ENCODE data around the gene SERPINA1.
"Not testable (repeated sequence)": the region's sequence is repeated elsewhere in the genome, so short reads cannot be mapped to it uniquely, and the experiment has no call there.

Gene SERPINA1

GRCh38 chr14:94354638-94355185, 33.7 kb downstream of the SERPINA1 start:
- TF ChIP-seq CTCF (IDR thresholded peaks at IDR 0.05; ENCODE audit: insufficient read depth, missing control alignments), result no peak
- FAIRE-seq (no peak), DNase-seq (ENCODE audit: insufficient read length, low spot score) (no peak)

- not testable (repeated sequence) for DNase-seq (ENCODE audit: insufficient read length, low spot score); FAIRE-seq
Measured at GRCh38 chr14:94354190-94354589, 34.2 kb downstream of the SERPINA1 start.

GRCh38 chr14:94349276-94349675, 39.1 kb downstream of the SERPINA1 start:
- FAIRE-seq (no peak), DNase-seq (ENCODE audit: insufficient read length, low spot score) (no peak)
- no peak for TF ChIP-seq CTCF (IDR thresholded peaks at IDR 0.05; ENCODE audit: insufficient read depth, missing control alignments)

- FAIRE-seq, result no peak
- no peak for TF ChIP-seq CTCF (IDR thresholded peaks at IDR 0.05; ENCODE audit: insufficient read depth, missing control alignments)
- DNase-seq (ENCODE audit: insufficient read length, low spot score), result no peak
Measured at GRCh38 chr14:94348836-94349235, 39.6 kb downstream of the SERPINA1 start.

- TF ChIP-seq CTCF (IDR thresholded peaks at IDR 0.05; ENCODE audit: insufficient read depth, missing control alignments), result no peak
- DNase-seq (ENCODE audit: insufficient read length, low spot score) (no peak), FAIRE-seq (no peak)
Measured at GRCh38 chr14:94346841-94347240, 41.6 kb downstream of the SERPINA1 start.

GRCh38 chr14:94346065-94346786, 42.2 kb downstream of the SERPINA1 start:
- not testable (repeated sequence) for FAIRE-seq; DNase-seq (ENCODE audit: insufficient read length, low spot score)

GRCh38 chr14:94345344-94346064, 42.9 kb downstream of the SERPINA1 start:
- FAIRE-seq (no peak), DNase-seq (ENCODE audit: insufficient read length, low spot score) (no peak)
- TF ChIP-seq CTCF (IDR thresholded peaks at IDR 0.05; ENCODE audit: insufficient read depth, missing control alignments), result no peak

GRCh38 chr14:94344389-94344788, 44.0 kb downstream of the SERPINA1 start:
- no peak for TF ChIP-seq CTCF (IDR thresholded peaks at IDR 0.05; ENCODE audit: insufficient read depth, missing control alignments)
- FAIRE-seq (no peak), DNase-seq (ENCODE audit: insufficient read length, low spot score) (no peak)
